ENCODE results near the gene RPUSD3. TPM values are rescaled to one million over a fixed set of nuclear protein-coding genes. Genes with fewer than 3 reads are reported as not detected.

Gene RPUSD3
- total and polyA plus RNA-seq, 9 of the 15 experiments (the other 6 are each of a cell fraction or from before 2014, with no cell fraction given) = 13.8 to 99.0 (median 59.3) TPM

DNA sequence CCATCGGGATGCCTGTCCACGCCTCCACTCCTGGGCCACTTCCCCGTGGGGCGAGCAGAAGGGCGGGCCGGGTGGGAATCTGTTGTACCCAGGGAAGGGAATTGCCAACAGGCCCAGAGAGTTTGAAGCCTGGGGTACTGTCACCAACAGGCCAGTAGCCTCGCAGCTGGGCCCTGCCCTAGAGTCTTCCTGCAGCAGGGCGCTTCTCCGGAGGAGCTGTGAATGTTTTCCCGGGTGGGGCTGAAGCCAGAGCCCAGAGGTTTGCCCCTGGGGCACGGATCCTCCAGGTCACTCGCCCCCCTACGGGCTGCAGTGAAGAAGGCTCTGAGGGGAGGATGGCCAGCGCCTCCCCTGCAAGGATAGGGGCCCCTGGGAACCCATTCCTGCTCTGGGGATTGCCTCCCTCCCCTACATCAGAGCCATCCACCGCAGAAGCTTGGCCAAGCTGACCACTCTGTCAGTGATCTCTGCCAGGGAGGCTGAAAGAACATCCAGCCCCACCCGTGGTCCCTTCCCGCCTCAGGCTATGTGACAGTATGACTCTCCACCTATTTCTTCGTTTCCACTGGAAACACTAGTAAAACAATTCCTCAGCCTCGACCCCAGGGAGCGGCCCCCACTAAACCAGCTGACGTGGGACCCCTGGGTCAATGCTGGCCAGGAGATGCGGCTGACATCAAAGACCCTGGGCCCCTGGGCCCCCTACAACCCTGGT is 19.4 kb upstream of the RPUSD3 start:
- BruUV-seq (replicated peaks) = no TSS peak
- Histone ChIP-seq H3K4me1 (replicated peaks in 1 of 2; ENCODE audit: control insufficient read depth in 2 of 2, insufficient read depth in 2 of 2, low read length in 2 of 2) (peaks cover 6 to 30% of the 10 kb centered on the region in 2 experiments; a peak in 4 of 5 replicates), H3K4me3 (peak overlapping the region; percentile 36; the same call in 1 of the 2 replicates), H4K20me1 (replicated peaks; ENCODE audit: control insufficient read depth, insufficient read depth, low read length) (no peaks in the 10 kb centered on the region), H3K79me2 (ENCODE audit: control insufficient read depth, insufficient read depth, low read length) (no peaks in the 10 kb centered on the region), H3K4me2 (ENCODE audit: insufficient read depth, low read length) (peak overlapping the region; percentile 76), H3K27me3 (ENCODE audit: control insufficient read depth in 2 of 2, insufficient read depth in 2 of 2, low read length in 2 of 2) (no peaks in the 10 kb centered on the region), H3K36me3 (ENCODE audit: control insufficient read depth, insufficient read depth, low read length) (no peaks in the 10 kb centered on the region), H2AFZ (ENCODE audit: low read depth, low read length) (peak overlapping the region; percentile 99), H3K27ac (ENCODE audit: extremely low read depth, low read depth, low read length) (peak overlapping the region; percentile 36; the same call in 2 of the 3 replicates), H3K9me3 (replicated peaks; ENCODE audit: control insufficient read depth, insufficient read depth, low read depth, low read length) (no peaks in the 10 kb centered on the region), H3K9ac (ENCODE audit: insufficient read depth in 1 of 2, low read depth in 2 of 2, low read length in 2 of 2) (peak overlapping the region; percentile 59 to 90; a peak in 3 of 4 replicates), H3K9me1 (ENCODE audit: control insufficient read depth, insufficient read depth, low read length) (no peaks in the 10 kb centered on the region)
- FAIRE-seq (no peak), ATAC-seq (no peak), DNase-seq (ENCODE audit: extremely low read depth in 1 of 4, low spot score in 3 of 4) (no peak)
- ChIA-PET POLR2A (no interaction called here), CTCF (ENCODE audit: low intra/inter-chr PET ratio) (no interaction called here)
- in situ Hi-C loops (cut with MboI) = no loop called here
- WGBS (ENCODE audit: insufficient coverage, low coverage, missing lambda C conversion rate) = 77% methylated on average over 15 of the region's 22 CpGs
- intact Hi-C loops (cut with micrococcal nuclease) = loop anchor here (2.0 to 5.0 kb wide), 3 partner anchors 54 to 114 kb away; partner anchors contain the start of genes CRELD1 and IL17RC
- TF ChIP-seq HDAC1 (IDR thresholded peaks at IDR 0.05) (no peak), SMAD2 (IDR thresholded peaks at IDR 0.05; ENCODE audit: low read depth, low read length) (no peak), ZNF766 (CRISPR knock-in tag; conservative IDR thresholded peaks at IDR 0.05) (no peak), DNMT1 (IDR thresholded peaks at IDR 0.05) (no peak), MED1 (CRISPR knock-in tag; IDR thresholded peaks at IDR 0.05; ENCODE audit: borderline replicate concordance) (no peak), SETDB1 (IDR thresholded peaks at IDR 0.05; ENCODE audit: low read length) (no peak), TBL1XR1 (IDR thresholded peaks at IDR 0.05; ENCODE audit: low read length in 2 of 2) (no peak), MYBL2 (IDR thresholded peaks at IDR 0.05; ENCODE audit: low read depth) (no peak), MYBL2 (CRISPR knock-in tag; IDR thresholded peaks at IDR 0.05; ENCODE audit: borderline replicate concordance) (no peak), ETV5 (CRISPR knock-in tag; IDR thresholded peaks at IDR 0.05; ENCODE audit: low read depth) (no peak)
- TF ChIP-seq, protein P1, sequence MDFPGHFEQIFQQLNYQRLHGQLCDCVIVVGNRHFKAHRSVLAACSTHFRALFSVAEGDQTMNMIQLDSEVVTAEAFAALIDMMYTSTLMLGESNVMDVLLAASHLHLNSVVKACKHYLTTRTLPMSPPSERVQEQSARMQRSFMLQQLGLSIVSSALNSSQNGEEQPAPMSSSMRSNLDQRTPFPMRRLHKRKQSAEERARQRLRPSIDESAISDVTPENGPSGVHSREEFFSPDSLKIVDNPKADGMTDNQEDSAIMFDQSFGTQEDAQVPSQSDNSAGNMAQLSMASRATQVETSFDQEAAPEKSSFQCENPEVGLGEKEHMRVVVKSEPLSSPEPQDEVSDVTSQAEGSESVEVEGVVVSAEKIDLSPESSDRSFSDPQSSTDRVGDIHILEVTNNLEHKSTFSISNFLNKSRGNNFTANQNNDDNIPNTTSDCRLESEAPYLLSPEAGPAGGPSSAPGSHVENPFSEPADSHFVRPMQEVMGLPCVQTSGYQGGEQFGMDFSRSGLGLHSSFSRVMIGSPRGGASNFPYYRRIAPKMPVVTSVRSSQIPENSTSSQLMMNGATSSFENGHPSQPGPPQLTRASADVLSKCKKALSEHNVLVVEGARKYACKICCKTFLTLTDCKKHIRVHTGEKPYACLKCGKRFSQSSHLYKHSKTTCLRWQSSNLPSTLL (IDR thresholded peaks at IDR 0.05) = no peak
- TF ChIP-seq, protein P2, sequence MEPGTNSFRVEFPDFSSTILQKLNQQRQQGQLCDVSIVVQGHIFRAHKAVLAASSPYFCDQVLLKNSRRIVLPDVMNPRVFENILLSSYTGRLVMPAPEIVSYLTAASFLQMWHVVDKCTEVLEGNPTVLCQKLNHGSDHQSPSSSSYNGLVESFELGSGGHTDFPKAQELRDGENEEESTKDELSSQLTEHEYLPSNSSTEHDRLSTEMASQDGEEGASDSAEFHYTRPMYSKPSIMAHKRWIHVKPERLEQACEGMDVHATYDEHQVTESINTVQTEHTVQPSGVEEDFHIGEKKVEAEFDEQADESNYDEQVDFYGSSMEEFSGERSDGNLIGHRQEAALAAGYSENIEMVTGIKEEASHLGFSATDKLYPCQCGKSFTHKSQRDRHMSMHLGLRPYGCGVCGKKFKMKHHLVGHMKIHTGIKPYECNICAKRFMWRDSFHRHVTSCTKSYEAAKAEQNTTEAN (CRISPR knock-in tag; IDR thresholded peaks at IDR 0.05) = no peak
- TF ChIP-seq, protein P3, sequence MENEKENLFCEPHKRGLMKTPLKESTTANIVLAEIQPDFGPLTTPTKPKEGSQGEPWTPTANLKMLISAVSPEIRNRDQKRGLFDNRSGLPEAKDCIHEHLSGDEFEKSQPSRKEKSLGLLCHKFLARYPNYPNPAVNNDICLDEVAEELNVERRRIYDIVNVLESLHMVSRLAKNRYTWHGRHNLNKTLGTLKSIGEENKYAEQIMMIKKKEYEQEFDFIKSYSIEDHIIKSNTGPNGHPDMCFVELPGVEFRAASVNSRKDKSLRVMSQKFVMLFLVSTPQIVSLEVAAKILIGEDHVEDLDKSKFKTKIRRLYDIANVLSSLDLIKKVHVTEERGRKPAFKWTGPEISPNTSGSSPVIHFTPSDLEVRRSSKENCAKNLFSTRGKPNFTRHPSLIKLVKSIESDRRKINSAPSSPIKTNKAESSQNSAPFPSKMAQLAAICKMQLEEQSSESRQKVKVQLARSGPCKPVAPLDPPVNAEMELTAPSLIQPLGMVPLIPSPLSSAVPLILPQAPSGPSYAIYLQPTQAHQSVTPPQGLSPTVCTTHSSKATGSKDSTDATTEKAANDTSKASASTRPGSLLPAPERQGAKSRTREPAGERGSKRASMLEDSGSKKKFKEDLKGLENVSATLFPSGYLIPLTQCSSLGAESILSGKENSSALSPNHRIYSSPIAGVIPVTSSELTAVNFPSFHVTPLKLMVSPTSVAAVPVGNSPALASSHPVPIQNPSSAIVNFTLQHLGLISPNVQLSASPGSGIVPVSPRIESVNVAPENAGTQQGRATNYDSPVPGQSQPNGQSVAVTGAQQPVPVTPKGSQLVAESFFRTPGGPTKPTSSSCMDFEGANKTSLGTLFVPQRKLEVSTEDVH (IDR thresholded peaks at IDR 0.05; ENCODE audit: low read depth, partially characterized antibody) = no peak
- TF ChIP-seq, protein P4, sequence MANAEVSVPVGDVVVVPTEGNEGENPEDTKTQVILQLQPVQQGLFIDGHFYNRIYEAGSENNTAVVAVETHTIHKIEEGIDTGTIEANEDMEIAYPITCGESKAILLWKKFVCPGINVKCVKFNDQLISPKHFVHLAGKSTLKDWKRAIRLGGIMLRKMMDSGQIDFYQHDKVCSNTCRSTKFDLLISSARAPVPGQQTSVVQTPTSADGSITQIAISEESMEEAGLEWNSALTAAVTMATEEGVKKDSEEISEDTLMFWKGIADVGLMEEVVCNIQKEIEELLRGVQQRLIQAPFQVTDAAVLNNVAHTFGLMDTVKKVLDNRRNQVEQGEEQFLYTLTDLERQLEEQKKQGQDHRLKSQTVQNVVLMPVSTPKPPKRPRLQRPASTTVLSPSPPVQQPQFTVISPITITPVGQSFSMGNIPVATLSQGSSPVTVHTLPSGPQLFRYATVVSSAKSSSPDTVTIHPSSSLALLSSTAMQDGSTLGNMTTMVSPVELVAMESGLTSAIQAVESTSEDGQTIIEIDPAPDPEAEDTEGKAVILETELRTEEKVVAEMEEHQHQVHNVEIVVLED (CRISPR knock-in tag; IDR thresholded peaks at IDR 0.05) = no peak

Measured in K562 (cell line).